ENCODE results near the gene ARHGDIB.

DNA sequence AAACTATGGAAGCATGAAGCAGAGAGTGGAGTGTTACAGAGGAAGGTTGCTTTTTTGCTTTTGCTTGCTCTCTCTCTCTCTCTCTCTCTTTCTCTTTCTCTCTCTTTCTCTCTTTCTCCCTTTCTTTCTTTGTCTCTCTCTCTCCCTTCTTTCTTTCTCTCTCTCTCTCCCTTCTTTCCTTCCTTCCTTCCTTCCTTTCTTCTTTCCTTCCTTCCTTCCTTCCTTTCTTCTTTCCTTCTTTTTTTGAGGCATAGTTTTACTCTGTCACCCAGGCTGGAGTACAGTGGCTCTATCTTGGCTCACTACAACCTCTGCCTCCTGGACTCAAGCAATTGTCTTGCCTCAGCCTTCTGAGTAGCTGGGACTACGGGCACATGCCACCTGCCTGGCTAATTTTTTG lies 7.6 kb downstream of the ARHGDIB start:
- TF ChIP-seq CTCF (IDR thresholded peaks at IDR 0.05 in 4 of 5, conservative IDR thresholded peaks at IDR 0.05 in 1 of 5) (no peak), POLR2A (IDR thresholded peaks at IDR 0.05) (no peak)

All from gastrocnemius medialis (tissue), 4 donors.